Measurements from ENCODE around the gene CLEC16A. TPM values are rescaled to one million over a fixed set of nuclear protein-coding genes. Genes with fewer than 3 reads are reported as not detected.

The CLEC16A gene
- total and polyA plus RNA-seq, 2 experiments from 2014 or later: 9.9 to 24.1 TPM

- H3K4me3 ChIP-seq: no peak overlapping the region
- no peak overlapping the region for H3K27ac Mint-ChIP-seq
- no peak for TF ChIP-seq REST (IDR thresholded peaks at IDR 0.05; ENCODE audit: unreplicated experiment)
- no peak for TF ChIP-seq JUNB (IDR thresholded peaks at IDR 0.05; ENCODE audit: unreplicated experiment)
- no peak for TF ChIP-seq ETS1 (IDR thresholded peaks at IDR 0.05)
- TF ChIP-seq POLR2AphosphoS5 (IDR thresholded peaks at IDR 0.05; ENCODE audit: low read depth): no peak
- no peak for TF ChIP-seq ZNF114 (CRISPR knock-in tag; IDR thresholded peaks at IDR 0.05)
- no peak for TF ChIP-seq EZH2 (IDR thresholded peaks at IDR 0.05; ENCODE audit: low read depth, unreplicated experiment)
- no peak for TF ChIP-seq ZNF331 (CRISPR knock-in tag; IDR thresholded peaks at IDR 0.05; ENCODE audit: low read depth)
- ATAC-seq (no peak), DNase-seq (ENCODE audit: low spot score) (no peak)
- no peaks in the 10 kb centered on the region for H3K9me3 Mint-ChIP-seq
- H3K27ac ChIP-seq (ENCODE audit: low read depth): no peak overlapping the region
- no peaks in the 10 kb centered on the region for H3K9me2 ChIP-seq (ENCODE audit: insufficient read depth)
- H2AFZ ChIP-seq: no peak overlapping the region
- no peaks in the 10 kb centered on the region for H3K36me3 ChIP-seq (ENCODE audit: insufficient read depth)
- no peaks in the 10 kb centered on the region for H3K4me1 ChIP-seq (ENCODE audit: insufficient read depth)
- H3K79me2 ChIP-seq (replicated peaks; ENCODE audit: insufficient read depth): no peaks in the 10 kb centered on the region
- H3K4me2 ChIP-seq: no peak overlapping the region
- no peaks in the 10 kb centered on the region for H3F3A ChIP-seq (replicated peaks; ENCODE audit: low read depth)
- 0 out of 3 replicates have a peak, but pooled peaks cover 3% of the 10 kb centered on the region for H3K4me1 Mint-ChIP-seq
- H3K4me3 Mint-ChIP-seq: no peak overlapping the region
- H4K20me1 ChIP-seq (replicated peaks; ENCODE audit: insufficient read depth): no peaks in the 10 kb centered on the region
- no peaks in the 10 kb centered on the region for H3K36me3 Mint-ChIP-seq (ENCODE audit: low read depth)
- no peaks in the 10 kb centered on the region for H3K27me3 ChIP-seq (ENCODE audit: insufficient read depth)
- H3K27me3 Mint-ChIP-seq (ENCODE audit: insufficient read depth, low read depth, poor library complexity): peaks cover 5% of the 10 kb centered on the region
These were observed 182.2 kb downstream of the CLEC16A start for GRCh38 chr16:11126399-11127054.

- H3K4me3 ChIP-seq: no peak overlapping the region
- H3K4me1 Mint-ChIP-seq: 0 out of 3 replicates have a peak, but pooled peaks cover 3% of the 10 kb centered on the region
- DNase-seq (ENCODE audit: low spot score) (no peak), ATAC-seq (no peak)
- no peaks in the 10 kb centered on the region for H3F3A ChIP-seq (replicated peaks; ENCODE audit: low read depth)
- H3K4me1 ChIP-seq (ENCODE audit: insufficient read depth): no peaks in the 10 kb centered on the region
- H3K36me3 ChIP-seq (ENCODE audit: insufficient read depth): no peaks in the 10 kb centered on the region
- peaks cover 9% of the 10 kb centered on the region for H3K27me3 Mint-ChIP-seq (ENCODE audit: insufficient read depth, low read depth, poor library complexity)
- no peaks in the 10 kb centered on the region for H3K9me2 ChIP-seq (ENCODE audit: insufficient read depth)
- H3K79me2 ChIP-seq (replicated peaks; ENCODE audit: insufficient read depth): no peaks in the 10 kb centered on the region
- H3K27ac Mint-ChIP-seq: no peak overlapping the region
- no peak overlapping the region for H3K27ac ChIP-seq (ENCODE audit: low read depth)
- no peak overlapping the region for H3K4me3 Mint-ChIP-seq
- H2AFZ ChIP-seq: no peak overlapping the region
- no peaks in the 10 kb centered on the region for H3K9me3 Mint-ChIP-seq
- H3K4me2 ChIP-seq: no peak overlapping the region
- no peaks in the 10 kb centered on the region for H4K20me1 ChIP-seq (replicated peaks; ENCODE audit: insufficient read depth)
- H3K27me3 ChIP-seq (ENCODE audit: insufficient read depth): no peaks in the 10 kb centered on the region
- H3K36me3 Mint-ChIP-seq (ENCODE audit: low read depth): no peaks in the 10 kb centered on the region
- no peak for TF ChIP-seq JUNB (IDR thresholded peaks at IDR 0.05; ENCODE audit: unreplicated experiment)
- no peak for TF ChIP-seq ZNF114 (CRISPR knock-in tag; IDR thresholded peaks at IDR 0.05)
- TF ChIP-seq POLR2AphosphoS5 (IDR thresholded peaks at IDR 0.05; ENCODE audit: low read depth): no peak
- no peak for TF ChIP-seq EZH2 (IDR thresholded peaks at IDR 0.05; ENCODE audit: low read depth, unreplicated experiment)
- TF ChIP-seq EZH2phosphoT487 (IDR thresholded peaks at IDR 0.05; ENCODE audit: unreplicated experiment): no peak
- no peak for TF ChIP-seq REST (IDR thresholded peaks at IDR 0.05; ENCODE audit: unreplicated experiment)
- no peak for TF ChIP-seq CREB1 (CRISPR knock-in tag; IDR thresholded peaks at IDR 0.05; ENCODE audit: low read depth)
- TF ChIP-seq STAT1 (IDR thresholded peaks at IDR 0.05; ENCODE audit: unreplicated experiment): no peak
- no peak for TF ChIP-seq NANOG (IDR thresholded peaks at IDR 0.05; ENCODE audit: borderline replicate concordance)
- no peak for TF ChIP-seq CTCF (conservative IDR thresholded peaks at IDR 0.05; ENCODE audit: low read depth in 2 of 2)
These were observed 183.3 kb downstream of the CLEC16A start for GRCh38 chr16:11127610-11128195.

All from GM23338 (cell line).